Kidney epithelial cell (primary cell): ENCODE data around the gene TMEM190. TPM values are rescaled to one million over a fixed set of nuclear protein-coding genes. Genes with fewer than 3 reads are reported as not detected.

Source experiments
- DNase-seq: peaks from one replicate; pipeline ENCODE4 v3.0.0-alpha.2; 2010; ENCODE audit warnings: low read depth
- H3K27me3 ChIP-seq: 2 replicates; pipeline ENCODE4 v1.6.0; 2011; ENCODE audit warnings: low read length; ENCODE audit not compliant: control insufficient read depth, insufficient read depth
- H3K36me3 ChIP-seq: 2 replicates; pipeline ENCODE4 v1.5.1; 2011; ENCODE audit warnings: low read length; ENCODE audit not compliant: control insufficient read depth, insufficient read depth
- H3K4me3 ChIP-seq: 2 replicates; pipeline ENCODE4 v1.5.1; 2011; ENCODE audit warnings: low read depth, mild to moderate bottlenecking, control low read depth, low read length
- CTCF ChIP-seq: IDR thresholded peaks from 2 replicates; pipeline ENCODE4 v1.5.1; 2011; ENCODE audit warnings: mild to moderate bottlenecking, moderate library complexity, low read length, control low read depth, inconsistent platforms; ENCODE audit not compliant: insufficient read depth, poor library complexity, severe bottlenecking
- total RNA-seq: library from RNA; depleted of rRNA; stranded (reverse); fragments of >200 nt; gene quantifications from 2 replicates; pipeline ENCODE4 v1.2.3, GENCODE V29; 2015

The TMEM190 gene
- total RNA-seq, 1 donor from 2014 or later = not detected

- DNase-seq = no peak
- TF ChIP-seq CTCF = no peak
- Histone ChIP-seq H3K27me3 (peaks cover 2% of the 10 kb centered on the region), H3K36me3 (no peaks in the 10 kb centered on the region), H3K4me3 (no peak overlapping the region)
Measured at GRCh38 chr19:55362174-55362989, 14.2 kb upstream of the TMEM190 start.

GRCh38 chr19:55362990-55363716, 13.5 kb upstream of the TMEM190 start, which contains the start of gene GARIN5B:
Gene GARIN5B (minus strand): TSS chr19:55363260. CDS start chr19:55363066, 194 bp downstream.
- no peaks in the 10 kb centered on the region for H3K36me3 ChIP-seq
- H3K27me3 ChIP-seq = no peaks in the 10 kb centered on the region
- H3K4me3 ChIP-seq = no peak within 1 kb of the TSS
- no peak for DNase-seq
- no peak for TF ChIP-seq CTCF

- no peak for DNase-seq
- no peak overlapping the region for H3K4me3 ChIP-seq
- no peaks in the 10 kb centered on the region for H3K27me3 ChIP-seq
- H3K36me3 ChIP-seq = no peaks in the 10 kb centered on the region
- TF ChIP-seq CTCF = no peak
Measured at GRCh38 chr19:55365245-55365644, 11.4 kb upstream of the TMEM190 start.

DNA sequence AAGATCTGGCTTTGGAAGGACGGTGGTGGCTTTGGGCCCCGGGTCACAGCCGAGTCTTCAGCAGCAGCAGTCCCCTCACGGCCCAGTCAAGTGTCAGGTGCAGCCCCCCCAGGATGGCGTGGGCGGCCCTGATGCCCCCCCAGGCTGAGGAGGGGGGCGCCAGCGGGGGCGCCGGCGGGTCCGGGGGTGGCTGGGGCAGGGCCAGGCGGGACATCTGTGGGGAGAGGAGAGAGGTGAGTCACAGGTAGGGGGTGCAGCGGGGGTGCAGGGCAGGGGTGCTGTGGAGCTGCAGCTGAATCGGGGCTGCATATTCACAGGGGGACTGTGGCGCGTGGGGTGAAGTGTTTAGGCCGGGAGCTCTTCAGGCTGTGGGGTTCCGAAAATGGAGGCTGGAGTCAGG, 10.7 kb upstream of the TMEM190 start:
- Histone ChIP-seq H3K36me3 (no peaks in the 10 kb centered on the region), H3K4me3 (no peak overlapping the region), H3K27me3 (no peaks in the 10 kb centered on the region)
- no peak for TF ChIP-seq CTCF
- DNase-seq = no peak

DNA sequence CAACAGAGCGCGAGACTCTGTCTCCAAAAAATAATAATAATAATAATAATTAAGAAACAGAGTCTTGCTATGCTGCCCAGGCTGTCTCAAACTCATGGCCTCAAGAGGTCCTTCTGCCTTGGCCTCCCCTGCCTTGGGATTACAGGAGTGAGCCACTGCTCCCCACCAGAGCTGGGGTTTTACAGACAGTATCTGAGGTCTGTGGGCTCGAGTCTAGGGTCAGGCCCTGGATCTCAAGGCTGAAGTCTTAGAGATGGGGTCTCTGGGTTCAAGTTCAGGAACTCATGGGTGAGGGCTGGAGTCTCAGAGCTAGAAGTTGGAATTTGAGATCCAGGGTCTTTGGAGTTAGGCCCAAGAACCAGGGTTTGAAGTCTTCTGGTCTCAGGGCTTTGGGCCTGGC, 9.8 kb upstream of the TMEM190 start:
- Histone ChIP-seq H3K27me3 (no peaks in the 10 kb centered on the region), H3K4me3 (no peak overlapping the region), H3K36me3 (no peaks in the 10 kb centered on the region)
- TF ChIP-seq CTCF = no peak
- DNase-seq = no peak
